Stimulated activated CD8-positive, alpha-beta memory T cell treated with anti-CD3 and anti-CD28 coated beads, Interleukin-4, amount 100 ng/mL, for 48 hours (primary cell): Measurements from ENCODE around the gene WFS1.

Experiments
- DNase-seq: peaks from one replicate; pipeline ENCODE4 v3.0.0-alpha.2; 2020

Gene WFS1

GRCh38 chr4:6262176-6262575, 7.5 kb upstream of the WFS1 start:
- no peak for DNase-seq

GRCh38 chr4:6262847-6263487, 6.7 kb upstream of the WFS1 start:
- no peak for DNase-seq

- DNase-seq = no peak
Measured at GRCh38 chr4:6263526-6264224, 6.0 kb upstream of the WFS1 start.

DNA sequence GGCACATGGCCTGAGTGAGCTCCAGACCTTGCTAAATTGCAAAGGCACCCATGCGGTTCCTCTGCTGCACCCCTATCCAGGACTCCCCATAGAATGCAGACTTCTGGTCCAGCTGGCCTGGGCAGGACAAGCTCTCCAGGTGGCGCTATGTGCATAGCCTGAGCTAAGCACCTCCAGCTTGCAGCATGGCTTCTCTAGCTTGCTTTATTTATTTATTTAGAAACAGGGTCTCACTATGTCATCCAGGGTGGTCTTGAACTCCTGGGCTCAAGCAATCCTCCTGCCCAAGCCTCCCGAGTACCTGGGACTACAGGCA, 5.5 kb upstream of the WFS1 start:
- no peak for DNase-seq

- DNase-seq = no peak
Measured at GRCh38 chr4:6265546-6265945, 4.1 kb upstream of the WFS1 start.

- DNase-seq = no peak
Measured at GRCh38 chr4:6267573-6267972, 2.1 kb upstream of the WFS1 start.

DNA sequence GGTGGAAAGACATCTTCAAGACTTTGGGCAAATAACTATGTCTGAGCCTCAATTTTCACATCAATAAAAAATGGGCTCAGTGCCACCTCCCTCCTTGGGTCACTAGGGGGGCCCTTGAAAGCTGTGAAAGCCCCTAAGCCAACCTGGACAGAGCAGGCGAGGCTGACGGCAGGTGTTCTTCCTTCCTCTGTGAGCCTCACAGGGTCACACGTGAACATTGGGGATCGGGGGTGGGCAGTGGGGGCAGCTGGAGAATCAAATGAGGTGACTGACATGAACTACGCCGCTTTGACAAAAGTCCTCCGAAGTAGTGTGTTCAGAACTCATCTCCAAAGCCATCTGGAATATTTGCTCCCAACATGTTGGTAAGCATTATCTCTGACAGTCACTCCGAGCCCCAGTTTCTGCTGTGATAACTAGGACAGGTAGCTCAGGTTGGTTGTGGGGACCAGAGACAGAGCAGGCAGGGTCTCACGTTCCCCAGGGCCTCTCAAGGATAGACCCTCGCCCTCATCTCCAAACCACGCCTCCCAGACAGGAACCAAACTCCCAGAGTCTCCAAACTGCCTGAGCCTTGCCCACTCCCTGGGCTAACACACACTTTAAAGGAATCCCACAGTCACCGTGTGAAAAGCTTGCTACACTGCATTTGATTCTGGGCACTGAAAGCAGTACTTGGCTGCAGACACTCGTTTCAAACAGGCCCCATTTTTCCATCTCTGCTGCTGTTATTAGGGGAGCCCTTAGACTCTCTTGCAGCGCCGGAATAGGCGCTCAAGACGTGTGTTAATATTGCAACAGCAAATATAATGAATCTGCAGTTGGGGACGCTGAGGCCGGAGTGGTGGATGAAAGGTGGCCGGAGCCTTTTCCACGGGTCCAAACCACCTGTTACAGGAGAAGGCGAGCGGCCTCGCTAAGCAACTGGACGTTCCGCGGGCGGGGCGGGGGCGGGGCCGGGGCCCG, 717 bp upstream of the WFS1 start:
- no peak for DNase-seq

GRCh38 chr4:6270636-6271121, 1.0 kb downstream of the WFS1 start:
- no peak for DNase-seq

DNA sequence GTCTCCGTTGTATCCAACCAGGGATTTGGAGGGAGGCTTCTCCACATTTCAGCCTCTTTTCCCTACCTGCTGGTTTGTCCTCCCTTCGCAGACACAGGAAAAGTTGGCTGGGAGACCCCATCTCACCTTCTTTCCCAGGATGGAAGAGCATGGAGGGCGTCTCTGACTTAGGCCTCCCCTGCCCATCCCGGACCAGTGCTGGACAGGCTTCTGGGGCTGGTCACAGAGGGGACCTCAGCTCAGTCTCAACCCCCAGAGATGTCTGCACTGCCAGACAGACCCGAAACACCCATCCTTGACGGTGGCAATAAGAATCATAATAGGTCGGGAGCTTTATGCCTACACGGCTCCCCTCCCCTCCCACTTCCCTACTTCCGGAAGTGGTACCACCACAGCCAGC, 1.6 kb downstream of the WFS1 start:
- no peak for DNase-seq

DNA sequence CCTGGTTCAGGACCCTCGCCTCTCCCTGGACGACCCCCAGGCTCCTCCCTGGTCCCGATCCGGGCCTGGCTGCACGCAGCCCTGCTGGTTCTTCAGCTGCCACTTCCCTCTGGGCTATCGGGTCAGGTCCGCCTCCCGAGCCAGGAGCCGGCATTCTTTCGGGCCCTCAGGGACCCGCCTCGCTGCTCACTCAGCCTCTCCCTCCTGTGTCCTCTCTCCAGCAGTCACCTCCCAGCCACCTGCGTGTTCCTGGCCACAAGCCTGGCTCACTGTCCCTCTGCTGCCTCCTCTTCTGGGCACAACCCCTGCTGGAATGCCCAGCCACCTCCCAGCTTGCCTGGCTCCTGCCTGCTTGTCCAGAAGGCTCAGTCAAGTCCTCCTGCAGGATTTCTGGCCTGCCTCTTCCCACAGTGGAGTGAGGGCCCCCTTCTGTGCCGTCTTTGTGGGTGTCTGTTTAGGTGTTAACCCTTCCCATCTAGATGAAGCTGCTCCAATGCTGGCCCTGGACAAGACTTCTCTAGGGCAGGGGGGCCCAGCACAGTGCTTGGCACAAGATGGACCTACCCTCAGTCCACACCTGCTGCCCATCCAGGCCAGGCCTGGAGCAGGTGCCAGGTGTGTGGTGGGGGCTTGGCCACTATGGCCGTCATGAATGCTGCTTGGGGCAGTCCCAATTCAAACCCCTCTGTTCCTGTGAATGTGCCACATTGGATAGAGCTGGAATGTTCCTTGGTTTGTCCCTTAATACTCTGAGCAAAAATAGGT, 2.2 kb downstream of the WFS1 start:
- no peak for DNase-seq

DNA sequence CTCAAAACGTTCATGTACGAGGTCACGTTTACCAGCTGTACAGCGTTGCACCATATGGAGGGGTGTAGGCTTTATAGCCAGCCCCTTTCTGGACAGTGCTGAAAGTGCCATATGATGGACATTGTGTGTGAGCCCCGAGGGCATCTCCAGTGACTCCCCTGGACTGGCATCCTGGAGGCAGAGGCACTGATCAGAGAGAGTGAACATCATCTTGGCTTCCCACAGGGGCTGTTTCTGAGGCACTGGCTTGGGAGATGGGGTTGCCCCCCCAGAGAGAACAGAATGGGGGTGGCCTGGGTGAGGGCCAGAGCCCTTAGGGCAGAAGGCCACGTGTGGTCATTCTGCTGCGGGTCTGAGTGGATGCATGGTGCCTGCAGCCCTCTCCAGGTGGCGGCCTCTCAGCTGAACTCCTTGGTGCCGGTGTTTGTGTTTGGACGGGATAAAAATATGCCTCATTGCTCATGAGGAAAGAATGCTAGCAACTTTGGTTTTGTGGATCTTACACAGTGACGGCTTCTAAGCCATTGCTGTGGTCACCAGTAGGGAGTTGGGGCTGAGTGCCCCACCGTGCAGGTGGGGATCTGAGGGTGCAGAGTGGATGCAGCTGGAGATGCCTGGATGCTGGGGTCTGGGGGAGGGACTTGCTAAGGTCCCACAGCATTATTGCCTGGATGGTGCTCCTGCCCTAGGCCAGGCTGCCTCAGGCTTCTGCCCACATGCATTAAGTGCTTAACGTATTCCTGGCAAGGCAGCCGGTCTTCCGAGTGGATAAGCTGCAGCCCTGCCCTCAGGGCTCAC, 3.4 kb downstream of the WFS1 start:
- DNase-seq = no peak

- DNase-seq = no peak
Measured at GRCh38 chr4:6273661-6273990, 4.0 kb downstream of the WFS1 start.

DNA sequence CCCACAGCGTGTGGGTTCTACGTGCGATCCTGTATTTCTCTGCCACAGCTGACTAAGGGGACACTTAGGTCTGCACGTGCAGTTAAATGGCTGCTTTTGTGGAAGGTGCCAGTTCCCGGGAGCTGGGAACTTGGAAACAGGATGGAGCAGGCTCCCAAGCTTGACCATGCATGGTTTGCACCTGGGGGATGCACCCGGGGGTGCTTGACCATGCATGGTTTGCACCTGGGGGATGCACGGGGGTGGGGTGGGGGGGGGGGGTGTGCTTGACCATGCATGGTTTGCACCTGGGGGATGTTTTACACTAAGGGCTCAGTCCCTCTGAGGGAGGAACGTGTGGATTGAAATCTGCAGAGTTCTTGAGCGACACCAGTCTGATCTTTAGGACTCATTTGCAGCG, 5.7 kb downstream of the WFS1 start:
- no peak for DNase-seq

DNA sequence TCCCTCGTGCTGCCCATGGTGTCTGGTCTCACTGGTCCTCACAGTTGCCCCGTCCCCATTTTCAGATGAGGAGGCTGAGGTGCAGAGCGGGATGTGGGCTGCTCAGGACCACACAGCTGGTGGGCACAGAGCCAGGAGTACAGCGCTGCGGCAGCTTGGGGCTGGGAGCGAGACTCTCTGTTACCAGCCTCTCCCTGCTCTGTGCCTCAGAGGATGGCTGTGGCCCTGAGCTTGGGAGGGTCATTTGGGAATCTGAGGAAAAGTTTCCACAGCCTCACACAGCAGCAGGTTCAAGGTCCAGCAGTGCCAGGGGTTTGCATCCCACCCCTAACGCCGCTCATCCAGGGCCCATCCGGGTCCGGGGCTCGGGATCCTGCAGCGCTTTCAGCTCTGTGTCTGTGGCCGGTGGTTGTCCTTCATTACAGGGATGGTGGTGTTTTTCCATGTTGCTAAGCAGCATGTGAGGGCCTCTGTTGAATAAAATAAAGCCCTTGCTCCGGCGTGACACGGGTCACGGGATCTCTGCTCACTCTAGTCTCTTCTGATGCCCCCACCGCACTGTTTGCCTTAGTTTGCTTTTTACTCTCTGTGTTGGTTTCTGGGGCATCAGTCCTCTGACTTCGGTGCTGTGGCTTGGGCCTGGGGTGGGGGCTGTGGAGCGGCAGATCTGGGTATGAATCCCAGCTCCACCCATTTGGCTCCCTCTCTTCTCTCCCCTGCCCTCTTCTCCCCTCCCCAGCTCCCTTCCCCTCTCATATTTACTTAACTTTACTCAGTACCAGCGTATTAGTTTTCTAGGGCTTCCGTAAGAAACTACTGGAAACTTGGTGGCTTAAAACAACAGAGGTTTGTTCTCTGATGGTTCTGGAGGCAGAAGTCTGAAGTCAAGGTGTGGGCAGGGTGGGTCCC, 6.5 kb downstream of the WFS1 start:
- DNase-seq = no peak

DNA sequence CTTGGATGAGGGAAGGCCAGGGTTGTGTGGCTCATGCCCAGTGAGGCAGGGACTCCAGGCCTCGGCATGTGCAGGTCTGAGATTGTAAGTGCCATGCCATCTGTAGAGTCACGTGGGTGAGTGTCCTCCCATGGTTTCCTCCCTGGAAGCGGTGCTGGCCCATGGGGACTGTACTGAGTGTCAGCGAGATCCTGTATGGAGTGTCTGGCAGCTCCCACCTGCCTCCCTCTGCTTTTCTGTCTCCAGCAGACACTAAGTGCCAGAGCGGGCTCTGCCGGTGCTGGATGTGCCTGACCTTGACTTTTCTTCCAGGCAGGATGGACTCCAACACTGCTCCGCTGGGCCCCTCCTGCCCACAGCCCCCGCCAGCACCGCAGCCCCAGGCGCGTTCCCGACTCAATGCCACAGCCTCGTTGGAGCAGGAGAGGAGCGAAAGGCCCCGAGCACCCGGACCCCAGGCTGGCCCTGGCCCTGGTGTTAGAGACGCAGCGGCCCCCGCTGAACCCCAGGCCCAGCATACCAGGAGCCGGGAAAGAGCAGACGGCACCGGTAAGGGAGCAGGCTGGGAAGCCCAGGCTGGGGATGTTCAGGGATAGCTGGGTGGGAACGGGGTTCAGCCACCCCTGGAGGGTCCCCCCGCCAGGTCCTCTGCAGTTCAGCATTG, 7.6 kb downstream of the WFS1 start:
- DNase-seq = no peak

GRCh38 chr4:6277935-6278800, 8.5 kb downstream of the WFS1 start:
- no peak for DNase-seq

- DNase-seq = no peak
Measured at GRCh38 chr4:6278801-6279197, 9.1 kb downstream of the WFS1 start.

DNA sequence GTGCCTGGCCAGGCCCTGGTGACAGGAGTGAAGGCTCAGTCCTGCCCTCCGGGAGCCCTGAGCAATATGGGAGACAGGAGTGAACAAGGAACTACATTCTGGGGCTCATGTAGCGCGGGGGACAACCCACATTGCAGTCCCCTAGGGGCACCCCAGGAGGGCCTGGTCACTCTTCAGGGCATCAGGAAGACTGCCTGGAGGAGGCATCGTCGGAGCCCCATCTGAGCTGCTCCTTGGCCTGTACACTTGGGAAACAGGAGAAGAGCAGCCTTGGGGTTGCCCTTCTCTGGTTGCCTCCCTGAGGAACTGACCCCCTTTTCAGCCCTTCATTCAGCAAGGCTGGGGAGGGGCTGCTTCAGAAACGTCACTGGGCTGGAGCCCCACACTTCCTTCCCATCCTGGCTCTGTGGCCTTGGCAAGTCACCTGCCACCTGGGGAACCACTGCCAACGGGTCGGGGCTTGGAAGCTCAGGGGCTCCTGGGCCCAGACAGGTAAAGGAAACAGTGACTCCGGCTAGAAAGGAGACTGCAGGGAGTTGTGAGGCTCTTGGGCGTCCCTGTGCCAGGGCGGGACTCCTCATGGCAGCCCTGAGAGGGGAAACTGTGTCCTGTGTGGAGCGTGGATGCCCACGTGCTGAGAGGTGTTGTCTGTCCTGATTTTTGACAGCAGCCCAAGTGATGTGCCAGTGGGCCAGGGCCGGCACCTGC, 10.1 kb downstream of the WFS1 start:
- no peak for DNase-seq
